Lower leg skin (tissue), 3 donors: Measurements from ENCODE around the gene MTMR3.

Experiments
- POLR2A ChIP-seq, 2 donors: fragments of 450-650 bp; IDR thresholded peaks; one replicate each; pipeline ENCODE4 v1.6.1; 2016 to 2017; ENCODE audit warnings: antibody characterized with exemption in 2 of 2, mild to moderate bottlenecking in 1 of 2, moderate library complexity in 1 of 2
- TF ChIP-seq, protein P1 (sequence below), 3 donors: fragments of 450-650 bp; IDR thresholded peaks; one replicate each; pipeline ENCODE4 v1.5.1; 2016; ENCODE audit warnings: antibody characterized with exemption in 3 of 3, mild to moderate bottlenecking in 3 of 3, moderate library complexity in 2 of 3

DNA sequence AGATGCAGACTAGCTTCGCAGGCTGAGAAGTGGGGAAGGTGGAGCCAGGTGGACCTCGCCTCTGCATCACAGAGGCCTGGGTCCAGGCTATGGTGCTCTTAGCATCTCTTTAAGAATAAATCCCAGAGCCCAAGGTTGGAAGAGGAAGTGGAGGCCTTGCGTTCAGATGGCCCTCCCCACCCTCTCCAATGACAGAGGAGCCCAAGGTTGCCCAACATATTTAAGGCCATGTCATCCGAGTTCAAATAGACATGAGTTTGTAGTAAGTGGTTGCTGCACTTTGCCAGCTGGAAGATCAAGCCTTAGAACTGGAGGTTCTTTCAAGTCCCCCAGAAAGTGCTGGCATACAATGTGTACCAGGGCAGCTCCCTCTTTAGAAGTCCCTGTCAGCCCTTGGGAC, 150.2 kb downstream of the MTMR3 start:
- TF ChIP-seq, protein P1, sequence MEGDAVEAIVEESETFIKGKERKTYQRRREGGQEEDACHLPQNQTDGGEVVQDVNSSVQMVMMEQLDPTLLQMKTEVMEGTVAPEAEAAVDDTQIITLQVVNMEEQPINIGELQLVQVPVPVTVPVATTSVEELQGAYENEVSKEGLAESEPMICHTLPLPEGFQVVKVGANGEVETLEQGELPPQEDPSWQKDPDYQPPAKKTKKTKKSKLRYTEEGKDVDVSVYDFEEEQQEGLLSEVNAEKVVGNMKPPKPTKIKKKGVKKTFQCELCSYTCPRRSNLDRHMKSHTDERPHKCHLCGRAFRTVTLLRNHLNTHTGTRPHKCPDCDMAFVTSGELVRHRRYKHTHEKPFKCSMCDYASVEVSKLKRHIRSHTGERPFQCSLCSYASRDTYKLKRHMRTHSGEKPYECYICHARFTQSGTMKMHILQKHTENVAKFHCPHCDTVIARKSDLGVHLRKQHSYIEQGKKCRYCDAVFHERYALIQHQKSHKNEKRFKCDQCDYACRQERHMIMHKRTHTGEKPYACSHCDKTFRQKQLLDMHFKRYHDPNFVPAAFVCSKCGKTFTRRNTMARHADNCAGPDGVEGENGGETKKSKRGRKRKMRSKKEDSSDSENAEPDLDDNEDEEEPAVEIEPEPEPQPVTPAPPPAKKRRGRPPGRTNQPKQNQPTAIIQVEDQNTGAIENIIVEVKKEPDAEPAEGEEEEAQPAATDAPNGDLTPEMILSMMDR (IDR thresholded peaks at IDR 0.05) = no peak
- no peak for TF ChIP-seq POLR2A (IDR thresholded peaks at IDR 0.05)
